Activated CD4-positive, alpha-beta T cell treated with anti-CD3 and anti-CD28 coated beads, Interleukin-2, Interleukin-4, amounts not matched to agents 100 ng/mL and 50 ng/mL, durations not matched to agents 16 hours and 8 hours (primary cell): ENCODE measurements around the gene PPIP5K1.

Experiments used
- DNase-seq: peaks from one replicate; pipeline ENCODE4 v3.0.0-alpha.2; 2020; ENCODE audit warnings: low spot score

Gene PPIP5K1

DNA sequence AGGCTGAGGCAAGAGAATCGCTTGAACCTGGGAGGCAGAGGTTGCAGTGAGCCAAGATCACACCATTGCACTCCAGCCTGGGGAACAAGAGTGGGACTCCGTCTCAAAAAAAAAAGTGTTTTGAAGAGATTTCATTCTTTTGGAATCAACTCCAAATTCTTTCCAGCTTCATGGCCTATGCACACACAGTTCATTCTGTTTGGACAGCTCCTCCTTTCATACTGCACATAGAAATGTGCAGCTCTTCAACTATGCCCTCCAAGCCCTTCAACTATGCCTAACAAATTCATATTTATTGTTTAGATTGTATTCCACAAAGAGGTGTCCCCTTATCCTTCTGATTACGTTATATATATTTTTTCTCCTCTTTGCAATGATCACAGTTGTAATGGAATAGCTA lies 101.2 kb downstream of the PPIP5K1 start:
- DNase-seq = no peak

DNA sequence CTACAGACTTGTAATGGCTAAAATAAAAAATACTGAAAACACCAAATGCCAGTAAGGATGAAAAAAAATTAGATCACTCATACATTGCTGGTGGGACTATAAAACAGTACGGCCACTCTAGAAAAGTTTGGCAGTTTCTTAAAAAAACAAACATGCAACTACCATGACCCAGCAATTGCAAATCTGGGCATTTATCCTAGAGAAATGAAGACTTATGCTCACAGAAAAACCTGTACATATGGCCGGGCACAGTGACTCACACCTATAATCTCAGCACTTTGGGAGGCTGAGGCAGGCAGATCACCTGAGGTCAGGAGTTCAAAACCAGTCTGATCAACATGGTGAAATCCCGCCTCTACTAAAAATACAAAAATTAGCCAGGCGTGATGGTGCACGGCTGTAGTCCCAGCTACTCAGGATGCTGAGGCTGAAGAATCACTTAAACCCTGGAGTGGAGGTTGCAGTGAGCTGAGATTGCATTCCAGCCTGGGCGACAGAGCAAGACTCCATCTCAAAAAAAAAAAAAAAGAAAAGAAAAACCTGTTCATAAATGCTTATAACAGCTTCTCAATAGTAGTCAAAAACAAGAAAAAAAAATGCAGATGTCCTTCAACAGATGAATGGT lies 102.6 kb downstream of the PPIP5K1 start:
- no peak for DNase-seq

DNA sequence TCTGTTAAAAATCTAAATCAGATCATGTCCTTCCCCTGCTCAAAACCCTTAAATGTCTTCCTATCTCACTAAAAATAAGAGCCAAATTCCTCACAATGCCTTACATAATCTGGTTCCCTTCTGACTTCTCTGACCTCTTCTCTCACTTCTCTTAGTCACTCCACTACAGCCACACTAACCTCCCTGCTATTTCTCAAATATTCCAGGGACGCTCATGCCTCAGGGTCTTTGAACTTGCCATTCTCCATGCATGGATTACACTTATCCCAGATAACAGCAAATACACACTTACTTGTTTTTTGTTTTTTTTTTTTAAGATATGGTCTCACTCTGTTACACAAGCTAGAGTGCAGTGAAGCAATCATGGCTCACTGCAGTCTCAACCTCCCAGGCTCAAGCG lies 105.6 kb downstream of the PPIP5K1 start:
- no peak for DNase-seq
